ENCODE results near the gene DOK3.

GRCh38 chr5:177490311-177490991 is 19.2 kb downstream of the DOK3 start:
- TF ChIP-seq CTCF (IDR thresholded peaks at IDR 0.05) (no peak), POLR2A (IDR thresholded peaks at IDR 0.05) (no peak)
